ENCODE results near the gene NUP188. TPM values are rescaled to one million over a fixed set of nuclear protein-coding genes. Genes with fewer than 3 reads are reported as not detected.

NUP188 gene
- total and polyA plus RNA-seq, 2 of the 13 experiments (the other 11 are each of a cell fraction or from before 2014, with no cell fraction given): 28.0 to 38.5 TPM

- TF ChIP-seq SYNCRIP (IDR thresholded peaks at IDR 0.05; ENCODE audit: insufficient read depth, low read depth, low read length): no peak
- no peak for TF ChIP-seq ZBTB42 (CRISPR knock-in tag; IDR thresholded peaks at IDR 0.05)
- no peak for TF ChIP-seq HDAC2 (CRISPR knock-in tag; IDR thresholded peaks at IDR 0.05)
- TF ChIP-seq TMF1 (CRISPR knock-in tag; IDR thresholded peaks at IDR 0.05; ENCODE audit: low read depth): no peak
- TF ChIP-seq NCOA5 (CRISPR knock-in tag; IDR thresholded peaks at IDR 0.05): no peak
- peak; percentile 28; the same call in 1 of the 2 replicates for TF ChIP-seq ZNF331 (CRISPR knock-in tag; IDR thresholded peaks at IDR 0.05)
- no peak for TF ChIP-seq CHD4 (IDR thresholded peaks at IDR 0.05; ENCODE audit: borderline replicate concordance, low read length)
- peak; percentile 57 for TF ChIP-seq AGO2 (optimal IDR thresholded peaks at IDR 0.05; ENCODE audit: low read depth, low read length)
- TF ChIP-seq ZNF878 (CRISPR knock-in tag; IDR thresholded peaks at IDR 0.05): no peak
- TF ChIP-seq ZNF446 (CRISPR knock-in tag; IDR thresholded peaks at IDR 0.05): no peak
- no peak for TF ChIP-seq ZNF329 (CRISPR knock-in tag; IDR thresholded peaks at IDR 0.05; ENCODE audit: low read depth)
- no peak for TF ChIP-seq STAT5B (CRISPR knock-in tag; IDR thresholded peaks at IDR 0.05)
- no peak for TF ChIP-seq PITX1 (CRISPR knock-in tag; IDR thresholded peaks at IDR 0.05)
- no peak for TF ChIP-seq REXO4 (CRISPR knock-in tag; IDR thresholded peaks at IDR 0.05; ENCODE audit: borderline replicate concordance)
- TF ChIP-seq NCOA2 (CRISPR knock-in tag; IDR thresholded peaks at IDR 0.05): no peak
- TF ChIP-seq ZNF782 (CRISPR knock-in tag; IDR thresholded peaks at IDR 0.05; ENCODE audit: borderline replicate concordance): peak; percentile 20; the same call in 1 of the 2 replicates
- no peak for TF ChIP-seq CEBPZ (IDR thresholded peaks at IDR 0.05; ENCODE audit: low read length)
- no peak for TF ChIP-seq PBX2 (CRISPR knock-in tag; IDR thresholded peaks at IDR 0.05)
- no peak for TF ChIP-seq TRIM24 (CRISPR knock-in tag; IDR thresholded peaks at IDR 0.05)
- TF ChIP-seq BRD4 (CRISPR knock-in tag; IDR thresholded peaks at IDR 0.05): peak; percentile 59; the same call in 1 of the 2 replicates
- TF ChIP-seq CBX2 (IDR thresholded peaks at IDR 0.05; ENCODE audit: low read depth, low read length): no peak
- no peak for TF ChIP-seq CBX2 (CRISPR knock-in tag; IDR thresholded peaks at IDR 0.05; ENCODE audit: low read depth)
- TF ChIP-seq HHEX (CRISPR knock-in tag; IDR thresholded peaks at IDR 0.05): no peak
- TF ChIP-seq HNRNPH1 (optimal IDR thresholded peaks at IDR 0.05; ENCODE audit: low read depth, low read length): no peak
- TF ChIP-seq ZNF772 (CRISPR knock-in tag; IDR thresholded peaks at IDR 0.05): no peak
- TF ChIP-seq ZNF460 (CRISPR knock-in tag; IDR thresholded peaks at IDR 0.05; ENCODE audit: borderline replicate concordance): no peak
- no peak for TF ChIP-seq ZNF572 (CRISPR knock-in tag; IDR thresholded peaks at IDR 0.05)
- TF ChIP-seq ZFP36L1 (CRISPR knock-in tag; IDR thresholded peaks at IDR 0.05): peak; percentile 61; the same call in 1 of the 2 replicates
Measured at GRCh38 chr9:128921881-128922763, 25.4 kb upstream of the NUP188 start (continued).

Data from HepG2 (cell line).